ENCODE measurements around the gene ESRRA.

The ESRRA gene

DNA sequence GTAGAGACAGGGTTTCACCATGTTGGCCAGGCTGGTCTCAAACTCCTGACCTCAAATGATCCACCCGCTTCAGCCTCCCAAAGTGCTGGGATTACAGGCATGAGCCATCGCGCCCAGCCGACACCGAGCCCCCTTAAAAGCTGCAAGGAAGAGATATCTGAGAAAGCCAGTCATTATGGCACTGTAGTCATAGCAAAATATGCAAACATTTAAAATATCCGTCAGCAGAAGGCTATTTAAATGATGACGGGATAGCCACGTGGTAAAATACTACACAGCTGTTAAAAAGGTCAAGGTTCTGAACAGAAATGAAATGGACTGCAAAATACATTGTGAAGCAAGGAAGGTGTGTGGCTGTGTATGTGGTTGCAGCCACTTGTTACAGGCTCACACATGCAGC, 28.2 kb downstream of the ESRRA start:
- no peak for DNase-seq

DNA sequence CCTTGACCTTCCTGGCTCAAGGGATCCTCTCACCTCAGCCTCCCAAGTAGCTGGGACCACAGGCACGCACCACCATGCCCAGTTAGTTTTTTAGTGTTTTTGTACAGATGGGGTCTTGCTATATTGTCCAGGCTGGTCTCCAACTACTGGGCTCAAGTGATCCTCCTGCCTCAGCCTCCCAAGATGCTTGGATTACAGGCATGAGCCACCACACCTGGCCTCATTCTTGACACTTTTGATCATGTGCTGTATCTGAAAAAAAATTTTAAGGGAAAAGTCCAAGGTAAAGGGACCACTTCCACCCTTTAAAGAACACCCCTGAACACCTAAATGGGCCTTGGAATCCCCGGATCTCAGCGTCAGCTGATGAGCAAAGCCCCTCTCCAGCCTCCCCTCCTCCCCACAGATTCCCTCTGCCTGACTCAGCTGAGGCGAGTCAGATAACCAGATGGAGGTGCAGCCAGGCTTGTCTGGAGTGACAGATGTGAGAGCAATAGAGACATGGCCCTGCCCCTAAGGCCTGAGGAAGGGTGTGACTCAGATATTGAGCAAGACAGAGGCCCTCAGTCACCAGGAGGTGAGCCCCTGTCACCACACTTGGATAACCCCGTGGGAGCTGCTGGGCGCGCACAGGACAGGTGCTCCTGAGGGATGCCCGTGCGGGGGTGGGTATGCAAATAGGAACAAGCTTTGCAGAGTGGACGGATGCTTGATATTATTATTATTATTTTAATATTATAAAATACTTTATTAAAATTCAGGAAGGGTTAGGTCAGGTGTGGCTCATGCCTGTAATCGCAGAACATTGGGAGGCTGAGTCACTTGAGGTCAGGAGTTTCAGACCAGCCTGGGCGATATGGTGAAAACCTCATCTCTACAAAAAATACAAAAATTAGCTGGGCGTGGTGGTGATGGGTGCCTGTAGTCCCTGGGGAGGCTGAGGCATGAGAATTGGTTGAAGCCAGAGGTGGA, 29.7 kb downstream of the ESRRA start:
- DNase-seq: no peak

DNA sequence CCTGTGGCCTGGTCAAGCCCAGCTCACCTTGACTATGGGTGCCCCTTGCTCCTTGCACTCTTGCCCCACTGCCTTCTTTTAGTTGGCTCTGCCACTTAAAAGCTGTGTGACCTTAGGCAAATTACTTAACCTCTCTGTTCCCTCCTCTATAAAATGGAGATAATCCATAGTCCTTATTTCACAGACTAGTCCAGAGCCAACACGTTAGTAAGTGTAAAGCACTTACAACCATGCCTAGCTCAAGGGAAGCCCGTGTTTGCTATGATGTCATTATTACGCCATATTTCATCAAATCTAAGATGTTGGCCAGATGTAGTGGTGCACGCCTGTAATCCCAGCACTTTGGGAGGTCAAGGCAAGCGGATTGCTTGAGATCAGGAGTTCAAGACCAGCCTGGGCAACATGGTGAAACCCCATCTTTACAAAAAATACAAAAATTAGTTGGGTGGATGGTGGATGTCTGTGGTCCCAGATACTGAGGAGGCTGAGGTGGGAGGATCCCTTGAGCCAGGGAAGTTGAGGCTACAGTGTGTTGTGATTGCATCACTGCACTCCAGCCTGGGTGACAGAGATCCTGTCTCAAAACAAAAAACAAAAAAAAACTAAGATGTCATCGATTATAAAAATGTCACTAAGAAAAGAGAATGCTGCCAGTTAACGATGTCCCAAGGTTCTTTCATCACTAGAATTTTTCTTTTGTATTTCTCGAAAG, 32.4 kb downstream of the ESRRA start:
- no peak for DNase-seq

DNA sequence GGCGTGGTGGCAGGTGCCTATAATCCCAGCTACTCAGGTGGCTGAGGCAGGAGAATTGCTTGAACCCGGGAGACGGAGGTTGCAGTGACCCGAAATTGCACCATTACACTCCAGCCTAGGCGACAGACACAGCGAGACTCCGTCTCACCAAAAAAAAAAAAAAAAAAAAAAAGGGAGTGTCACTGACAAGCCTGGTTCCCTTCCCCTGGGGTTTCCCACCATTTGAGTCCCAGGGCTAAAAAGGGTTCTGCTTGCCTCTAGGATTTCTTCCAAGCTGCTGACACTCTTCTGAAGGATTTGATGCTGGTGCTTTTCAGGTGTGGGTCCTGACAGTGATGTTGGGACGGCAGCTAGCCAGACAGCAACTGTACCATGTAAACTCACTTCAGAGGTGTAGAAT, 33.4 kb downstream of the ESRRA start:
- no peak for DNase-seq

DNA sequence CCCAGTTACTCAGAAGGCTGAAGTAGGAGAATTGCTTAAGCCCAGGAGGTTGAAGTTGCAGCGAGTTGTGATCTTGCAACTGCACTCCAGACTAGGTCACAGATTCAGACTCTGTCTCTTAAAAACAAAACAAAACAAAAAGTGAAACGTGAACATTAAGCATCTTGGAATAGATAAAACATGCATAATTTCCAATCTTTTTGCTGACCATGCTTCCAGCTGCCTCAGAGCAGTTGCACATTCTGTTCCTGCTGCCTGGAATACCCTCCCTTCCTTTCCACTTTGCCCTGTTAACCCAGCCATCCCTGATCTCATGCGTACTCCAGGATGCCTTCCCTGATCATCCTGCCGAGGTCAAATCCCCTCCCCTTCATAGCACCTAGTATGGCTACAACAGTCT, 34.0 kb downstream of the ESRRA start:
- DNase-seq: no peak

DNA sequence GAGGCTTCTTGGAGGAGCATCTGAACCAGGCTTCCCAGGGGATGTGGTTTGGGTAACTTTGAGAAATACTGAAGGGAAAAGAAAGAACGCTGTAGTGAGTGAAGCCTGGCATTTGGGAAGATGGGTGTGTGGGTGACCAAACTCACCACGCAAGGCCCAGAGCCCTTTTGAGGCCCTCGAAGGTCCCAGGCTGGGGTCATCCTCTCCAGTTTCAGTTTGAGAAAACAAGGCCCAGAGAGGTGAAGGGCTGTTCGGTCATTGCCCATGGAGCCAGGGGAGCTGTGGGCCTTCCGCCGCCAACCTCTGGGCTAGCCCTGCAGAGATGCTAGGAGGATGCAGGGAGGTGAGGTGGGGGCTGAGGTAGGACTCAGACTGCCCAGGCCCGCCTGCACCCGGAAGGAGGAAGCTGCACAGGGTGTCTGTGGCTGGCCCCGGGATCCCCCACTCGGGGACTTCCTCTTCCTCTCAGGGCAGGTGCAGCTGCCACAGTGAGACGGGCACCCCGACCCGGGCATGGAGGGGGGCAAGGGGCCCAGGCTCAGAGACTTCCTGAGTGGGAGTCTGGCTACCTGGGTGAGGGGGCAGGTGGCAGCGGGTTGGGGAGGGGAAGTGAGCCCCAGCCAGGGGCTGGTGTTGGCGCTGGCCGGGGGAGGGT, 34.6 kb downstream of the ESRRA start, which contains the start of gene CCDC88B:
Gene CCDC88B (plus strand): TSS at position 451 of the 655 bp plus-strand sequence. CDS start 63 bp downstream, at position 514.
- DNase-seq: peak; percentile 82

DNA sequence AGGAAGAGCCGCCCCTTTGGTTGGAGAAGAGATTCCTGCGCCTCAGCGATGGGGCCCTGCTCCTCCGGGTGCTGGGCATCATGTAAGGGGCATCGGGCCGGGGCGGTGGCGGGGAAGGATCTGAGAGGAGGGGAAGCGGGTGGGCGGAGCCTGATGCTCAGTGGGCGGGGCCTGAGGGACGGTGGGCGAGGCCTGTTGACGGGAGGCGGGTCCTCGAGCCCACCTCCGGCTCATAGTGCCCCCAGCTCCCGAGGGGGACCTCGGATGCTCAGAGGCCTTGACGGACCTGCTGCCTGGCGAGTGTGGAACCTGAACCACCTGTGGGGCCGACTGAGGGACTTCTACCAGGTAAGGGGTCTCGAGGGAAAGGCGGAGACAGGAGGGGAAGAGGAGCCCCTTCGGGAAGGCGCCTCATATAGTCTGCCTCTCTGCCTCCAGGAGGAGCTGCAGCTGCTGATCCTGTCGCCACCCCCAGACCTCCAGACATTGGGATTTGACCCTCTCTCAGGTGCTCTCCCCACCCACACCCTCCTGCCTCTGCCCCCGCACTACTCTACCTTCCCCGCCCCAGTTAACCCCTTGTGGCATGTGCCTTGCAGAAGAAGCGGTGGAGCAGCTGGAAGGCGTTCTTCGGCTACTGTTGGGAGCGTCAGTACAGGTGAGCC, 35.5 kb downstream of the ESRRA start:
- peak; percentile 76 for DNase-seq

DNA sequence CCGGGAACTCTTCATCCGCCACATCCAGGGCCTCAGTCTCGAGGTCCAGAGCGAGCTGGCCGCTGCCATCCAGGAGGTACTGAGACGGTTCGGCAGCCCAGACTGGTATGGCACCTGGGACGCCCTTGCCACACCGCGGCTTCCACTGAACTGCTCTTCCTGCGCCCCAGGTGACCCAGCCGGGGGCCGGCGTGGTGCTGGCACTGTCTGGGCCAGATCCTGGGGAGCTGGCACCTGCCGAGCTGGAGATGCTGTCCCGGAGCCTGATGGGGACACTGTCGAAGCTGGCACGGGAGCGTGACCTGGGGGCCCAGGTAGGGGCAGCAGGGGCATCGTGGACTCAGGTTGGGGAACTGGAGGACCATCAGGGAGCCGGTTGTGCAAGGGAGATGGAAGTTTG, 36.1 kb downstream of the ESRRA start:
- no peak for DNase-seq

DNA sequence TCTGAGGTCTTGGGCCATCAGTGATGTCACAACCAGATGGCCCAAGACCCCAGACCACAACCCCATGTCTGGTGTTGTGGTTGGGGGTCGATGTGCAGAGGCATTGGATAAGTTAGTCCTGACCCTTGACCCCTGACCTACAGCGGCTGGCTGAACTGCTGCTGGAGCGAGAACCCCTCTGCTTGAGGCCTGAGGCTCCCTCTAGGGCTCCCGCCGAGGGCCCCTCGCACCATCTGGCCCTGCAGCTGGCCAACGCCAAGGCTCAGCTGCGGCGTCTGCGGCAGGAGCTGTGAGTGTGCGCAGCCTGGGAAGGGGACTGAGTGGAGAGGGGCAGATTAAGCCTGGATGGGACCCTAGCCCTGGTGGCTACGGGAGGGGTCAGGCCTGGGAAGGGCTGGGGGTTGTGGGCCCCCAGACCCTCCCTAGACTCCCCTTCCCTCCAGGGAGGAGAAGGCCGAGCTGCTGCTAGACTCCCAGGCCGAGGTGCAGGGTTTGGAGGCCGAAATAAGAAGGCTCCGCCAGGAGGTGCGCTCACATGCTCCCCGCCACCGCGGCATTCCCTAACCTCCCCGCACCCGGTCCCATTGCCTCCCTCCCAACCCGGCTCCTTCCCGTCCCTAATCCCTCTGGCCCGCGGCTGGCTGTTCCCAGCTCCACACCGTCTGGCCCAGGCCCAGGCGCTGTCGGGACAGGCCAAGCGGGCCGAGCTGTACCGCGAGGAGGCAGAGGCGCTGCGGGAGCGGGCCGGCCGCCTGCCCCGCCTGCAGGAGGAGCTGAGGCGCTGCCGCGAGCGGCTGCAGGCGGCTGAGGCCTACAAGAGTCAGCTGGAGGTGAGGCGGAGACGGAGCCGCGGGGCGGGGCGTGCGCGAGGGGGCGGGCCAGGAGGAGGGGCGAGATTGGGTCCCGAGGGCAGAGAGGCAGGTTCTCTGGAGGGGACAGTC, 36.8 kb downstream of the ESRRA start:
- peak; percentile 92 for DNase-seq

DNA sequence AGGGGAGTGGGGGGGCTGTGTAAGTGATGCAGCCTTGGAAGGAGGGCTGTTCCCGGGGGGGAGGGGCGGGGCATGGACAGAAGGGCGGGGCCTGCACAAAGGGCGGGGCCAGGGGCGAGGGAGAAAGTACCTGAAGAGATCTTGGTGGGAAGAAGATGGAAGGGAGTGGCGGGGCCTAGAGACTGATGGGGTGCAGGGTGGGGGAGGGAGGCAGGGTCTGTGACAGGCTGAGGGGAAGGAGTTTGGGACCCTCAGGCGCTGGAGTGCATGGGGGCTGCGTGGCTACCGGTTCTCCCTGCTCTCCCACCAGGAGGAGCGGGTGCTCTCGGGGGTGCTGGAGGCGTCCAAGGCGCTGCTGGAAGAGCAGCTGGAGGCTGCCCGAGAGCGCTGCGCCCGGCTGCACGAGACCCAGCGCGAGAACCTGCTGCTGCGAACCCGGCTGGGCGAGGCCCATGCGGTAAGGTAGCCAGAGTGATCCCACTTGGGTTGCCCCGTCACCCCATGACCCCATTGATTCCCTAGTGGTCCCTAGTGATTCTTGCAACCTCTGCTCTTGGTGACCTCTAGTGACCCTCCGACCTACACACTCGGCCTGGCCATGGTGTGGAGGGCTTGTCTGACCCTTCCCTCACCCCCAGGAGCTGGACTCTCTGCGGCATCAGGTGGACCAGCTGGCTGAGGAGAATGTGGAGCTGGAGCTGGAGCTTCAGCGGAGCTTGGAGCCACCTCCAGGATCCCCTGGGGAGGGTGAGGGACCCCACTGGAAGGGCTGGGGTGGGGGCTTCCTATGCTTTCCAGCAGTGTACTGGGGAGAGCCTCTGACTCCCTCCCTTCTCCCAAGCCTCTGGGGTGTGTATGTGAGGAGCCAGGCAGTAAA, 37.8 kb downstream of the ESRRA start:
- no peak for DNase-seq

DNA sequence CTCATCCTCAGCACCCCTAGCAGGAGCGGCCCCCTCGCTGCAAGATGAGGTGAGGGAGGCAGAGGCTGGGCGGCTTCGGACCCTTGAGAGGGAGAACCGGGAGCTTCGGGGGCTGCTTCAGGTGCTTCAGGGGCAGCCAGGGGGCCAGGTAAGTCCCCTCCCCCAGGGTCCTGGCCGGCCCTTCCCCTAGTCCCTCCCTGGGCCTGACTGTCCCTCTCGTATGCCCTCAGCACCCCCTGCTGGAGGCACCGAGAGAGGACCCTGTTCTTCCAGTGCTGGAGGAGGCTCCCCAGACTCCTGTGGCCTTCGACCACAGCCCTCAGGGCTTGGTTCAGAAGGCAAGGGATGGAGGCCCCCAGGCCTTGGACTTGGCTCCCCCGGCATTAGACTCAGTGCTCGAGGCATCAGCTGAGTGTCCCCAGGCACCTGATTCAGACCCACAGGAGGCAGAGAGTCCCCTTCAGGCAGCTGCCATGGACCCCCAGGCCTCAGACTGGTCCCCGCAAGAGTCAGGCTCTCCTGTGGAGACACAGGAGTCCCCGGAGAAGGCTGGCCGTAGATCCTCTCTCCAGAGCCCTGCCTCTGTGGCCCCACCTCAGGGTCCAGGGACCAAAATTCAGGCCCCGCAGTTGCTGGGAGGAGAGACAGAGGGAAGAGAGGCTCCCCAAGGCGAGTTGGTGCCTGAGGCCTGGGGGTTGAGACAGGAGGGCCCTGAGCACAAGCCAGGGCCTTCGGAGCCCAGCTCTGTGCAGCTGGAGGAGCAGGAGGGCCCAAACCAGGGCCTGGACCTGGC, 38.6 kb downstream of the ESRRA start:
- no peak for DNase-seq

DNA sequence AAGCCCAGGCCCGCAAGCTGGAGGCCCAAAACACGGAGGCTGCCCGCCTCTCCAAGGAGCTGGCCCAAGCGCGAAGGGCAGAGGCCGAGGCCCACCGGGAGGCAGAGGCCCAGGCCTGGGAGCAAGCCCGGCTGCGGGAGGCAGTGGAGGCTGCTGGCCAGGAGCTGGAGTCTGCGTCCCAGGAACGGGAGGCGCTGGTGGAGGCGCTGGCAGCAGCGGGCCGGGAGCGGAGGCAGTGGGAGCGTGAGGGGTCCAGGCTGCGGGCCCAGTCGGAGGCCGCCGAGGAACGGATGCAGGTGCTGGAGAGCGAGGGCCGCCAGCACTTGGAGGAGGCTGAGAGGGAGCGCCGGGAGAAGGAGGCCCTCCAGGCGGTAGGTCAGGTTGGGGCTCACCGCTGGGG, 39.5 kb downstream of the ESRRA start:
- no peak for DNase-seq

DNA sequence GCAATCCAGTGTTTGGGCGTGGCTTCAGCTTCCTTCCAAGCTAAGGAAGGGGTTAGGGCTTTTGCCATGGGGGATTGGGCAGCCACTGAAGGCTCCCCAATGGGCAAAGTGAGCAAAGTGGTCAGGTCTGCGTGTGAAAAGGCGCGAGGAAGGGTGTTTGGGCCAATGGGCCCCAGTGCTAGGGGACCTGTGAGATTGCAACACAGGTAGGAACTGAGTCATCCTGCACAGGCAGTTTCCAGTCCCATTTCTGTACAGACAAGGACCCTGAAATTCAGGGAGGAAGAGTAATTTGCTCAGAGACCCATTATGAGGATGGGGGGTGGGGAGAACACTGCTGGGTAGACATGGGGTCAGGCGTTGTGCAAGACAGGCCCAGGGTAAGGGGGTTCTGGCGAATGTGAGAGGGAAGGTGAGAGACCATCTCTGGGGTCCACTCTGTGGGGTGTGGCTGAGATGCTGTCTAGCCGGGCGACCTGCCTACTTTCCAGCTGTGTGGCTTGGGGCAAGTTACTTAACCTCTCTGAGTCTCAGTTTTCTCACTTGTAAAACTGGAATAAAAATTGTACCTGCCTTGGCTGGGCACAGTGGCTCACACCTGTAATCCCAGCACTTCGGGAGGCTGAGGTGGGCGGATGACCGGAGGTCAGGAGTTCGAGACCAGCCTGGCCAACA, 42.0 kb downstream of the ESRRA start:
- DNase-seq: no peak

DNA sequence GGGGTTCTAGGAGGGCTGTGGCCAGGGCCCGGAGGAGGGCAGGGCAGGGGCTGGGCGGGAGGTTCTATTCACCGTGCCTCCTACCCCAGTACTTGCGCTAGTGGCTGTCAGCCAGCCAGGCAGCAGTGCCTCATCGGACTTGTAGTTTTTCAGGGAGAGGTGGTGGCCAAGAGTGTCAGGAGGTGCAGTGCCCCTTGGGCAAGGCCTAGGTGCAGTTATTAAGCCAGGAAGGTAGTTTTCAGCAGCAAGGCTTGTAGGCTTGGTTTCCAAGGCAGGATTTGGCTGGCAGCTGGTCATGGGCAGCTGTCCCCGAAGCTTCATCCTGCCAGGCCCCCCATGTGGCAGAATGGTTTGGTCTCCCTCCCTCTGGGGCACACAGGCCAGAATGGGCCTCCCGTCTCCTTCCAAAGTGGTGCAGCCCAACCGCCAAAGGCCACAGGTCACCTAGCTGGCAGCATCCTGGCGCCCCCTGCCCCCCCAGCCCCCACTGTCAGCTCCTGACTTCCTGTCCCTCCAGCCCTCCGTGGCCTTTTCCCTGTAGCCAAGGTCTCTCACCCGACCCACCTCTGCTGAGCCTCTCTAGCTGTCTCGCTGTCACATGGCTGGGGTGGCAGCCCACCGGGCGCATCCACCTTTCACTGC, 43.2 kb downstream of the ESRRA start:
- no peak for DNase-seq

DNA sequence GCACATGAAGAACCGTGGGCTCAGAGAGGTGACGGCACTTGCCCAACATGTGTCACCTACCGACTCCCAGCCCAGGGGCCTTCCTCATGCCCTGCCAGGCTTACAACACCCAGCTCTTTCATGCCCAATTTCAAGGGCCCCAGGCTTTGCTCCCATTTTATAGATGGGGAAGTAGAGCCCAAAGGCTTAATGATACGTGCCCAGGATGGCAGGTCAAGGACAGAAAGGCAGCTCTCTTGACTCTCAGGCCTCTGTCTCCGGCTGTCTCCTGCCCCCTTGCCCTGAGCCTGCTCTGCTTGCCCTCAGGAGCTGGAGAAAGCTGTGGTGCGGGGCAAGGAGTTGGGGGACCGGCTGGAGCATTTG, 43.7 kb downstream of the ESRRA start:
- DNase-seq: no peak

DNA sequence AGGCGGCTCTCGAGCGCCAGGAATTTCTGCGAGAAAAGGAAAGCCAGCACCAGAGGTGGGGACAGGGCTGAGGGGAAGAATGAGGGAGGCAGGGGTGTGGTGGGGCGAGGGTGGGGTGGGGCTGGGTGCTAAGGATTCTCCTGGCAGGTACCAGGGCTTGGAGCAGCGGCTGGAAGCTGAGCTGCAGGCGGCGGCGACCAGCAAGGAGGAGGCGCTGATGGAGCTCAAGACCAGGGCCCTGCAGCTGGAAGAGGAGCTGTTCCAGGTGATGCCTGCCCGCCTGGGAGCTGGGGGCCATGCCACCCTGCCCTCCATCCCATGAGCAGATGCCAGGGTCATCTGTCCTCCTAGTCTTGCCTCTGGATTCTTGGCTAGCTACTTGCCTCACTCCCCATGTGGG, 44.1 kb downstream of the ESRRA start:
- DNase-seq: no peak

DNA sequence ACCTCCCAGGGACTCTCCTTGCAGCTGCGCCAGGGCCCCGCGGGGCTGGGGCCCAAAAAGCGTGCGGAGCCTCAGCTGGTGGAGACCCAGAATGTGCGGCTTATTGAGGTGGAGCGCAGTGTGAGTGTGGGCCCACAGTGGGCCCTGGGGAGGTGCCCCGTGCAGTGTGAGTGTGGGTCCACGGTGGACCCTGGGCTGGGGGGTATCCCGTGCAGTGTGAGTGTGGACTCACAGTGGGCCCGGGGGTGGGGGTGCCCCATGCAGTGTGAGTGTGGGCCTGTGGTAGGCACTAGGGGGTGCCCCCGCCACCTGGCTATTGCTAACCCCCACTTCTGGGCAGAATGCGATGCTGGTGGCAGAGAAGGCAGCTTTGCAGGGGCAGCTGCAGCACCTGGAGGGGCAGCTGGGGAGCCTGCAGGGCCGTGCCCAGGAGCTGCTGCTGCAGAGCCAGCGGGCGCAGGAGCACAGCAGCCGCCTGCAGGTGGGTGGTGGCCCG, 45.9 kb downstream of the ESRRA start:
- no peak for DNase-seq

Data from activated CD4-positive, alpha-beta T cell treated with anti-CD3 and anti-CD28 coated beads, Interleukin-2, amount 50 U/mL, for 1 hour (primary cell).